Stimulated activated CD8-positive, alpha-beta memory T cell treated with anti-CD3 and anti-CD28 coated beads, Interleukin-2, amount 100 ng/mL, for 48 hours (primary cell): Measurements from ENCODE around the gene VGF.
"Not testable (repeated sequence)": the region's sequence is repeated elsewhere in the genome, so short reads cannot be mapped to it uniquely, and the experiment has no call there.

Experiments used
- DNase-seq, 2 donors: peaks; one replicate each; pipeline ENCODE4 v3.0.0-alpha.2; 2020; ENCODE audit warnings: low read depth in 2 of 2

VGF gene

GRCh38 chr7:101165075-101165957, at the start of gene VGF:
TSS of gene VGF (minus strand) at chr7:101165569. CDS start at chr7:101164843, 726 bp downstream.
- peak; percentile 91 for DNase-seq

DNA sequence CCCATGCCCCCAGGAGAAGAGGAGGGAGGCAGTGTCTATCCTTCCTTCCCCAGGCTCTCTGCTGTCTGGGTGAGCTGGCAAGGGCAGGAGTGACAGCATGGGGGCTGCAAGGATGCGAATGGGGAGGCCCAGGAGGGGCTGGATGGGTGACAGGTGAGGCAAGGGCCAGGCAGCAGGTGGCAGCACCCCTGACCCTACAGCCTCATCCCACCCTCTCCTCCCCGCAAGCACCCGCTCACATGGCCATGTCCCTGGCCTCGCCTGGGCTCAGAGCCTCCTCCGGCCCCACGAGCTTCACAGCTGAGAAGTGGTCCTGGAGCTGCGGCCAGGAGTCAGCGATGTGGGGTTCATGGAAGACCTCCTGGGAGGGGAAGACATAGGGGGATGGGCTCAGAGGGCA, 46.6 kb upstream of the VGF start:
- no peak for DNase-seq

DNA sequence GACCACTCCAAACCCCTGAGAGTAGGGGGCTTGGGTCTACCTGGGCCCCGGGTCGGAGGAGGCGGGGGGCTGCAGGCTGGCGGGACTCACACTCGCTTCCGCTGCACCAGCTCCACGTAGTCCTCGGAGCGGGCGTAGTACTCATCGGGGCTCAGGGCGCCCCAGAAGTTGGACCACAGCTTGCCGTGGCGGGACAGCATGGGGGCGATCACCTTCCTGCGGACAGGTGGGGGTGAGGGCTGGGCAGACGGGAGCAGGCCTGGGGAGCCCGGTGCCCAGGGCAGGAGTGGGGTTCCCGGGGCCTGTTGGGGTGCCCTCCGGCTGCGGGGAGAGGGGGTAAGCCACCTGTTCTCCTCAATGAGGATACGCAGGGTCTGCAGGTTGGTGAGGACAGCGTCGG, 46.1 kb upstream of the VGF start:
- no peak for DNase-seq

DNA sequence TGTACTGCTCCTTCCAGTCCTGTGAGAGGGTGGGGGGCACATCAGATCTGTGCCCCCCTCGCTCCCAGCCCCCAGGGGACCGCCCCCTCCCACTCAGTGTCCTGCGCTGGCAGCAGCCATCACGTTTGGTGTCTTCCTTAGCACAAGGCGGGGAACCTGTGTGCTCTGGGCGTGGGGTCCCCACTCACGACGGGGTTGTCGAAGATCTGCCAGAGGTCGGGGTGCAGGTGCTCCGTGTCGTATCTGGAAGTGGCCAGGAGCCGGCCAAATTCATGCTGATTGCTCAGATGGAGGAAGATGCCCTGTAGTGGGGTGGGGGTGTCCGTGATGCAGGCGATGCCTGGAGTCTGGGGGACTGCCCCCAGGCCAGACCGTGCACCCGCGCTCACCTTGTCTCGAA, 44.8 kb upstream of the VGF start:
- no peak for DNase-seq

DNA sequence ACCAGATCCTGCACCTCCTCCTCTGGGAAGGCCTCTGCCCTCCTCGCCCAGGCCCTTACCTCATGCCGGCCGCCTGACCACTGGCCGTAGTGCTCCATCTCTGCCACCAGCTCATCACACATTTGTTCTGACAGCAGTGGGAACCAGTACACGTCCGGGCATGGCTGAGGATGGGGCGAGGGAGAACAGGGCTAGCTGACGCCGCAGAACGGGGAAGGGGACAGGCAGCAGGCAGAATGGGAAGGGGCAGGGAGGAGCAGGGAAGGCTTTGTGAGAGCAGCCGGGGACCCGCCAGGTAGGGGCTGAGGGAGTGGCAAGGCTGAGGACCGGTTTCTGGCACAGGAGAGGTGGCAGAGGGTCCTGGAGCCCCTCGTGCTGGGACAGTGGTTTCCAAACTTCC, 43.4 kb upstream of the VGF start:
- no peak for DNase-seq

GRCh38 chr7:101207459-101207858, 42.1 kb upstream of the VGF start:
- DNase-seq = no peak

GRCh38 chr7:101206665-101207042, 41.3 kb upstream of the VGF start:
- no peak for DNase-seq

DNA sequence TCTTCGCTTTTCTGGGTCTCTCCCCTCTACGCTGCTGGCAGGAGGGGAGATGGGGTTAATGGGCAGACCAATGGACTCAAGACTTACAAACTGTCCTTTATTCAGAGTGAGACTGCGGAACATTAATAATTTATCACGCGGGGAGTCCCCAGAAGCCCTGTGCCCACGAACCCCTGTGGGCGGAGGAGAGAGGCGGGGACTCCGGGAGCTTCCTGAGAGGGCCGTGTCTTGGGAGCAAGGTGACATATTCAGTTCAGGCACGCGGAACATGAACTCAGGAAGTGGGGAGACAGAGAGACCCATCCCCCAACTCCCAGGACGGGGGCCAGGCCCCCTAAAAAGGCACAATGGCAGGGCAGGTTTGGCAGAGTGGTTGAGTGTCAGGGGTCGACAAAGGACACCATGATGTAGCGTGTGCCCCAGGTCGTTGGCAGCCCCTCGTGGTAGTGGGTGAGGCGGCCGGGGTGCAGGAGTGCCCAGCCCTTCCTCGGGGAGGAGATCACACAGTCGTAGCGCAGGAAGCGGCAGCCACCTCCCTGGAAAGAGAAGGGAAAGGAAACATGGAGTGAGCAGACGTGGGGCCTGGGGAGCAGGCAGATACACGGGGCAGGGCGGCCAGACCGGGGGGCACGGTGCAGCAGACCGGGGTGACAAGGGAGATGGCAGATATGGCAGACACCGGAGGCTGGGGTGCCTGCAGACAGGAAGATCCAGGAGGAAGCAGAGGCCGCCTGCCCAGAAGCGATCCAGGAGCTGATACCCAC, 40.7 kb upstream of the VGF start:
- DNase-seq = no peak

GRCh38 chr7:101203740-101204738, 38.7 kb upstream of the VGF start:
- DNase-seq = not testable (repeated sequence)

- DNase-seq = no peak
Measured at GRCh38 chr7:101202603-101202918, 37.2 kb upstream of the VGF start.

GRCh38 chr7:101201695-101202602, 36.6 kb upstream of the VGF start:
- DNase-seq = no peak

GRCh38 chr7:101200862-101201599, 35.7 kb upstream of the VGF start, which contains the start of gene MOGAT3:
TSS of gene MOGAT3 (minus strand) at chr7:101201036. CDS start at chr7:101200854, 182 bp downstream.
- DNase-seq = no peak

DNA sequence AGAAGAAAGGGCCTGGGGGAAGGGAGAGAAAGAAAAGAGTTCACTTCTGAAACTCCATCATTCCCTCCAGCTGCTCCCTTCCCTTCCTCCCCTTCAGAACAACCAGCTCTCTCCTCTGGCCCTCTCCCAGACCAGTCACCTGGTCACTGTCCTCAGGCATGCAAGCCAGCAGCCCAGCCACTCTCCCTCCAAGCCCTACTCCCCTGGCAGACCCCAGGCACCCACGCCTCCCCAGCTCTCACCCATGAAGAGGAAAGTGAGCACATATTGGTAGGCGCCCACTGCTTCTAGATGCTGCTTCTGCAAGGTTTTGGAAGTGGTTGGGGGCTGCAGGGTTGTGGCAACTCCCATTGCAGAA, 35.1 kb upstream of the VGF start:
- no peak for DNase-seq

GRCh38 chr7:101199522-101199921, 34.2 kb upstream of the VGF start:
- not testable (repeated sequence) for DNase-seq

DNA sequence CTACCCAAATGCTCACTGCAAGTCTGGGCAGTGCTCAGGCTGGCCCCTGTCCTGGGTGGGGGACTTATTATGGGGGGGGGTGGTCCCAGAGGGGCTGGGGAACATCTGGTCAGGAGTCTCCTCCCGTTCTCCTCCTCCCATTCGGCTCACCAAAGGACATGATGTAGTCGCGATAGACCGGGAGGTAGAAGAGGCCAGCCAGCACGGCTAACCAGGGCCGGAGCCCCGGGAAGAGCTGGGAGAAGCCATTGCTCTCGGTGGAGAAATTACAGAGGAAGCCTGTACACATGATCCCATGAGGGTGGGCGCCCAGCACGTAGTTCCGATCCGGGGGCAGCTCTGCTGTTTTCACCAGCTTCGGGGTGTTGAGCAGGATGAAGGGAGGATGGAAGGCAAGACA, 33.1 kb upstream of the VGF start:
- DNase-seq = no peak

DNA sequence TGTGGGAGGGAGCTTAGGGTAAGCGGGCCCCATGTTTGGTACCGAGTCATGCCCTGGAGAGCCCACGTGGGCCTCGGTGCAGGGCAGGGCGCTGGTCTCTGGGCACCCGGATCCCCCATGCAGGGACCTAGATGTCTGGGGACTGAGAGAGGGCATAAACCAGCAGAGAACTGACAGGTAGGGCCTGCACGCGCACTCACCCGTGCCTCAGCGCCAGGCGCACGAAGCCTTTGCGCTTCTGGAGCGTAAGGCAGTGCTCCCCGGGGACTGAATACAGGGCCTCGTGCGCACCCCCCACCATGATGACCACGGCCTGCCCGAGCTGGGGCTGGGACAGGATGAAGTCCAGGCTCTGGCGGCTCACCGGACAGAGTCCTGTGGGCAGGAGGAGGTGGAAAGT, 32.6 kb upstream of the VGF start:
- no peak for DNase-seq

GRCh38 chr7:101195884-101196283, 30.5 kb upstream of the VGF start:
- DNase-seq = no peak

GRCh38 chr7:101189109-101189508, 23.7 kb upstream of the VGF start:
- no peak for DNase-seq

DNA sequence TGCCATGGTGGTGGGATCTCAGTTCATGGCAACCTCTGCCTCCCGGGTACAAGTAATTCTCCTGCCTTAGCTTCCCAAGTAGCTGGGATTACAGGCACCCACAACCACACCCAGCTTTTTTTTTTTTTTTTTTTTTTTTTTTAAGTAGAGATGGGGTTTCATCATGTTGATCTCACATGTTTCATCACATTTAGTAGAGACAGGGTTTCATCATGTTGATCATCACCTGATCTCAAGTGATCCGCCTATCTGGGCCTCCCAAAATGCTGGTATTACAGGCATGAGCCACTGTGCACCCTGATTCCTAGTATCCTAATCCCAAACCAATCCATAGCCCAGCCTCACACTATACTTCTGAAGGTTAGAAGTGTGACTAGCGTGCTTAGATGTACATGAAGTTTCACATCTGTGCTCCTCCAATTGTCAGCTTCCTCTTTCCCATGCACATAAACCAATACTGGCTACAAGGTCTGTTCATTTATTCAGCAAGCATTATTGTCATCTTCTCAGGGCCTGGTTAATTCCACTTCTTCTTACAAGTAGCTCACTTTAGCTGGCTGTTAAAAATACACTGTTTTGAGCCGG, 21.6 kb upstream of the VGF start:
- DNase-seq = no peak

DNA sequence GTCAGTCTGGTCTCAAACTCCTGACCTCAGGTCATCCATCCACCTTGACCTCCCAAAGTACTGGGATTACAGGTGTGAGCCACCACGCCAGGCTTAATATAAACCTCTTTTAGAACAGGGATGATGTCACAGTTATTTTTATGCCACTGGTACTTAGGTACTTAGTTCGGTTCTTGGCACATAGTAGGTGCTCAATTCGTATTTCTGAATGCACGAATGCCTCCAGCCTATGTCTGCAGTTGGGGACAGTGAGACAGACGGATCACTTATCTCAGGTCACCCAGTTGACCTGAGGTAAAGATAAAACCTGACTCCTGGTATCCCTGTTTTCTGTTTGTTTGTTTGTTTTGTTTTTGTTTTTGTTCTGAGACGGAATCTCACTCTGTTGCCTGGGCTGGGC, 20.8 kb upstream of the VGF start:
- no peak for DNase-seq
